H1 (cell line): ENCODE data around the gene SSR1. TPM values are rescaled to one million over a fixed set of nuclear protein-coding genes. Genes with fewer than 3 reads are reported as not detected.

Source experiments
- CTCF ChIA-PET: fragments of 300-600 bp; sonication (Branson Sonifier 250); formaldehyde crosslinking; loops from one replicate; lab custom pipeline; 2021; ENCODE audit not compliant: partially characterized antibody; lab: Charles Lee
- POLR2A ChIA-PET: fragments of 300-600 bp; sonication (Branson Sonifier 250); formaldehyde crosslinking; loops from one replicate; lab custom pipeline; 2021; ENCODE audit warnings: inconsistent platforms; ENCODE audit not compliant: partially characterized antibody; lab: Charles Lee
- DNase-seq, 2 experiments: peaks; one replicate each; pipeline versions ENCODE4 v3.0.0 to v3.0.0-alpha.2; 2010 to 2022; ENCODE audit warnings: low spot score in 2 of 2, low read depth in 1 of 2, mixed read lengths in 1 of 2
- FAIRE-seq: peaks from 2 replicates; lab custom pipeline; 2011; peaks lifted over from hg19 to GRCh38; lab: Jason Lieb, UNC
- H2AFZ ChIP-seq: 2 replicates; pipeline ENCODE4 v1.8.1; 2012; ENCODE audit warnings: low read length, inconsistent platforms
- H2AK5ac ChIP-seq: 2 replicates; pipeline ENCODE4 v1.6.1; 2013; ENCODE audit warnings: low read depth, low read length
- H2BK120ac ChIP-seq: replicated peaks from 2 replicates; pipeline ENCODE3; 2013; ENCODE audit warnings: low read depth, low read length, inconsistent platforms
- H2BK12ac ChIP-seq: 2 replicates; pipeline ENCODE4 v1.6.1; 2013; ENCODE audit warnings: low read depth, low read length
- H2BK15ac ChIP-seq: 2 replicates; pipeline ENCODE4 v1.6.1; 2013; ENCODE audit warnings: low read length
- H2BK20ac ChIP-seq: 2 replicates; pipeline ENCODE4 v1.6.1; 2013; ENCODE audit warnings: low read length
- H2BK5ac ChIP-seq: 2 replicates; pipeline ENCODE4 v1.6.1; 2013; ENCODE audit warnings: low read depth, low read length
- H3K14ac ChIP-seq: 2 replicates; pipeline ENCODE4 v1.6.1; 2013; ENCODE audit warnings: inconsistent platforms; ENCODE audit not compliant: insufficient read length
- H3K18ac ChIP-seq: 2 replicates; pipeline ENCODE4 v1.6.1; 2013; ENCODE audit warnings: low read length; ENCODE audit errors: extremely low read depth
- H3K23ac ChIP-seq: 2 replicates; pipeline ENCODE4 v1.6.1; 2013; ENCODE audit warnings: inconsistent platforms; ENCODE audit not compliant: insufficient read length
- H3K23me2 ChIP-seq: 2 replicates; pipeline ENCODE4 v1.6.1; 2013; ENCODE audit warnings: low read depth, low read length
- H3K27ac ChIP-seq: 2 replicates; pipeline ENCODE4 v1.6.1; 2011; ENCODE audit warnings: low read depth, low read length, inconsistent platforms
- H3K27me3 ChIP-seq, 4 experiments: replicated peaks in 1 of 4; 1 replicate in 1 of 4; 2 replicates in 3 of 4; pipeline versions ENCODE4 v1.6.1 to v1.8.1; 2011 to 2013; ENCODE audit warnings: low read length in 3 of 4, mild to moderate bottlenecking in 3 of 4, inconsistent platforms in 2 of 4, mixed read lengths in 2 of 4, moderate library complexity in 1 of 4; ENCODE audit not compliant: control insufficient read depth in 3 of 4, insufficient read depth in 3 of 4; ENCODE audit errors: extremely low read depth in 1 of 4
- H3K36me3 ChIP-seq, 4 experiments: 2 replicates each; pipeline versions ENCODE4 v1.6.1 to v1.8.1; 2011 to 2013; ENCODE audit warnings: mild to moderate bottlenecking in 4 of 4, low read length in 3 of 4, moderate library complexity in 2 of 4, control low read depth in 1 of 4, inconsistent platforms in 1 of 4; ENCODE audit not compliant: insufficient read depth in 4 of 4, control insufficient read depth in 2 of 4
- H3K4ac ChIP-seq: replicated peaks from 2 replicates; pipeline ENCODE3; 2013; ENCODE audit warnings: low read length, low read depth, mixed read lengths, inconsistent platforms; ENCODE audit not compliant: insufficient read length
- H3K4me1 ChIP-seq, 4 experiments: replicated peaks in 1 of 4; 1 replicate in 1 of 4; 2 replicates in 3 of 4; pipeline versions ENCODE4 v1.6.1 to v1.8.1; 2011 to 2013; ENCODE audit warnings: low read length in 3 of 4, inconsistent platforms in 2 of 4, mixed read lengths in 1 of 4; ENCODE audit not compliant: insufficient read depth in 4 of 4, control insufficient read depth in 3 of 4
- H3K4me2 ChIP-seq, 2 experiments: 2 replicates each; pipeline versions ENCODE4 v1.6.1 to v1.8.1; 2011 to 2013; ENCODE audit warnings: low read depth in 2 of 2, low read length in 2 of 2, control low read depth in 1 of 2, inconsistent platforms in 1 of 2, mild to moderate bottlenecking in 1 of 2; ENCODE audit not compliant: insufficient read depth in 1 of 2
- H3K4me3 ChIP-seq, 4 experiments: fragments of 200-600, 300-600 bp in 1 of 4; sonication (generic), shearing (Covaris generic), sonication (Bioruptor Twin) in 1 of 4; 2 replicates each; pipeline versions ENCODE4 v1.5.1 to v1.8.1; 2011 to 2016; ENCODE audit warnings: low read length in 4 of 4, low read depth in 3 of 4, control low read depth in 2 of 4, inconsistent platforms in 2 of 4, mild to moderate bottlenecking in 2 of 4, mixed read lengths in 1 of 4, moderate library complexity in 1 of 4; ENCODE audit not compliant: insufficient read depth in 2 of 4; ENCODE audit errors: extremely low read depth in 1 of 4
- H3K56ac ChIP-seq: replicated peaks from 2 replicates; pipeline ENCODE3; 2013; ENCODE audit warnings: low read depth, mild to moderate bottlenecking, mixed read lengths, low read length, inconsistent platforms; ENCODE audit not compliant: insufficient read length
- H3K79me1 ChIP-seq: 2 replicates; pipeline ENCODE4 v1.6.1; 2013; ENCODE audit warnings: low read depth, low read length, control low read depth
- H3K79me2 ChIP-seq, 2 experiments: 2 replicates each; pipeline versions ENCODE4 v1.6.1 to v1.8.1; 2012 to 2013; ENCODE audit warnings: low read length in 2 of 2, mild to moderate bottlenecking in 2 of 2, inconsistent platforms in 1 of 2; ENCODE audit not compliant: insufficient read depth in 2 of 2, control insufficient read depth in 1 of 2
- H3K9ac ChIP-seq, 4 experiments: replicated peaks in 1 of 4; 1 replicate in 1 of 4; 2 replicates in 3 of 4; pipeline versions ENCODE4 v1.6.1 to v1.8.1; 2011 to 2013; ENCODE audit warnings: low read depth in 3 of 4, low read length in 3 of 4, control low read depth in 2 of 4, mild to moderate bottlenecking in 2 of 4, moderate library complexity in 2 of 4, inconsistent platforms in 1 of 4; ENCODE audit errors: extremely low read depth in 1 of 4
- H3K9me3 ChIP-seq, 2 experiments: 2 replicates each; pipeline versions ENCODE4 v1.6.1 to v1.8.1; 2012 to 2013; ENCODE audit warnings: mild to moderate bottlenecking in 2 of 2, moderate library complexity in 2 of 2, control low read depth in 1 of 2, inconsistent platforms in 1 of 2, low read depth in 1 of 2, low read length in 1 of 2, mixed read lengths in 1 of 2; ENCODE audit not compliant: insufficient read depth in 2 of 2
- H4K20me1 ChIP-seq, 2 experiments: replicated peaks in 1 of 2; 2 replicates each; pipeline versions ENCODE3 to v1.8.1; 2011 to 2013; ENCODE audit warnings: inconsistent platforms in 2 of 2, low read length in 2 of 2, mild to moderate bottlenecking in 1 of 2; ENCODE audit not compliant: insufficient read depth in 2 of 2, control insufficient read depth in 1 of 2
- H4K5ac ChIP-seq: 2 replicates; pipeline ENCODE4 v1.6.1; 2013; ENCODE audit warnings: low read length, low read depth, mixed read lengths, inconsistent platforms; ENCODE audit not compliant: insufficient read length
- H4K8ac ChIP-seq: 2 replicates; pipeline ENCODE4 v1.8.0; 2013; ENCODE audit warnings: mild to moderate bottlenecking, moderate library complexity, low read length, inconsistent platforms; ENCODE audit not compliant: insufficient read depth; ENCODE audit errors: extremely low read depth
- H4K91ac ChIP-seq: replicated peaks from 2 replicates; pipeline ENCODE3; 2013; ENCODE audit warnings: low read length, mixed read lengths, inconsistent platforms; ENCODE audit not compliant: insufficient read length
- ASH2L ChIP-seq: fragments of 200-600, 300-600 bp; sonication (generic); IDR thresholded peaks from one replicate; pipeline ENCODE4 v1.7.1; 2017; ENCODE audit warnings: low read length
- BCL11A ChIP-seq, 2 experiments: IDR thresholded peaks; one replicate each; pipeline ENCODE4 v1.6.1; 2011; ENCODE audit warnings: low read depth in 2 of 2, low read length in 2 of 2, mild to moderate bottlenecking in 2 of 2
- CREB1 ChIP-seq: IDR thresholded peaks from 2 replicates; pipeline ENCODE4 v1.6.1; 2012; ENCODE audit warnings: inconsistent platforms
- GTF2F1 ChIP-seq: IDR thresholded peaks from 2 replicates; pipeline ENCODE4 v1.6.1; 2012; ENCODE audit warnings: low read depth, low read length, improper control_type of control experiment, borderline replicate concordance
- WGBS, 2 experiments: shearing (Covaris generic) in 1 of 2; methylation state at CpG; one replicate each; pipeline versions ENCODE4 v1.1.6 to v1.1.7; 2013 to 2015; ENCODE audit warnings: low lambda C conversion rate in 2 of 2, mixed read lengths in 2 of 2, inconsistent platforms in 1 of 2, low coverage in 1 of 2, missing lambda C conversion rate in 1 of 2; ENCODE audit not compliant: insufficient replicate concordance in 2 of 2, insufficient coverage in 1 of 2, insufficient read length in 1 of 2; ENCODE audit errors: extremely low coverage in 1 of 2, missing lambda C conversion rate in 1 of 2; 5-methylcytosine and 5-hydroxymethylcytosine counted together
- polyA plus RNA-seq, 7 experiments: library from polyadenylated mRNA; depleted of rRNA in 3 of 7; stranded (reverse) in 5 of 7; unstranded in 2 of 7; fragments of >200 nt in 5 of 7; fragments of 200-250 nt in 2 of 7; gene quantifications; 1 replicate in 5 of 7; 2 replicates in 1 of 7; 4 replicates in 1 of 7; pipeline versions ENCODE4 v1.2.1 to v1.2.3, GENCODE V29; 2011 to 2013; ENCODE audit warnings: missing spikeins in 2 of 7, mixed read lengths in 2 of 7
- total RNA-seq: library from RNA; stranded (reverse); fragmentation: NEBNext Ultra II Directional; extraction: Animal tissue kit (Norgen Biotek cat#: 25700); gene quantifications from 2 replicates; pipeline ENCODE4 v1.2.1, GENCODE V29; 2021

The SSR1 gene
- total and polyA plus RNA-seq, 2 of the 8 experiments (the other 6 are each of a cell fraction or from before 2014, with no cell fraction given), result 26.6 to 117 TPM

DNA sequence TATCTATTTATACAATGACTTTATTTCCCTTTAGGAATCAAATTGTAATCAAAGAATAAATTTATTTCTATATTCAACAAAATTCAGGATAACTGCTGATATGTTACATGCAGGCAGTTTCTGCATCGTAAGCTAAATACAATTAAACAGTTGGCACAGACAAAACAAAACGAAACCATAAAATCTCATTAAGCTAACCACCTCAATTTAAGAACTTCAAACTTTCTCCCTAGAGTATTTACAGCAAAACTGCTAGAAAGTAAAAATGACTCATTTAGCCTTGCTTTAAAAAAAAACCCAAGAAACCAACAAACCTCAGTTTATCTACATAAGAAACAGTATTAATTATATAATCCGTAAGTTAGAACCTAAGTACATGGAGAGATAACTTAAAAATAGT is 17.1 kb downstream of the SSR1 start:
- H3K36me3 ChIP-seq, result peaks cover 11 to 80% (median 38%) of the 10 kb centered on the region in 4 experiments; a peak in 7 of 8 replicates
- no peak overlapping the region for H4K91ac ChIP-seq
- no peak overlapping the region for H3K4me3 ChIP-seq
- H3K27me3 ChIP-seq, result no peaks in the 10 kb centered on the region
- no peak overlapping the region for H3K18ac ChIP-seq
- H2BK15ac ChIP-seq, result no peak overlapping the region
- no peak overlapping the region for H2BK12ac ChIP-seq
- no peak overlapping the region for H2AFZ ChIP-seq
- no peak for DNase-seq
- H3K56ac ChIP-seq, result no peak overlapping the region
- H3K9ac ChIP-seq, result no peak overlapping the region
- no peak for TF ChIP-seq GTF2F1
- no peak for TF ChIP-seq BCL11A (IDR thresholded peaks at IDR 0.05; ENCODE audit: low read depth in 2 of 2, low read length in 2 of 2)
- no peak for TF ChIP-seq ASH2L
- TF ChIP-seq CREB1, result no peak
- TF ChIP-seq, all 59 proteins: peak for 0
- H3K4ac ChIP-seq, result no peak overlapping the region
- H3K27ac ChIP-seq, result no peak overlapping the region
- ChIA-PET POLR2A (no interaction called here), CTCF (no interaction called here)
- no peaks in the 10 kb centered on the region for H3K23me2 ChIP-seq
- H4K8ac ChIP-seq, result no peak overlapping the region
- H3K9me3 ChIP-seq, result no peaks in the 10 kb centered on the region
- no peak overlapping the region for H2BK5ac ChIP-seq
- H3K79me2 ChIP-seq, result no peaks in the 10 kb centered on the region
- H2AK5ac ChIP-seq, result no peak overlapping the region
- no peaks in the 10 kb centered on the region for H4K20me1 ChIP-seq
- no peak overlapping the region for H3K4me2 ChIP-seq
- no peak for FAIRE-seq
- H2BK20ac ChIP-seq, result no peak overlapping the region
- H4K5ac ChIP-seq, result no peak overlapping the region
- H3K14ac ChIP-seq, result no peak overlapping the region
- H3K4me1 ChIP-seq, result no peaks in the 10 kb centered on the region
- H3K79me1 ChIP-seq, result no peaks in the 10 kb centered on the region; the same call in 1 of the 2 replicates
- no peak overlapping the region for H3K23ac ChIP-seq
- 91% methylated on average over 3 of the region's 3 CpGs; no CpG with 5 or more reads in 1 of the 2 experiments for WGBS, 2 experiments
- H2BK120ac ChIP-seq, result no peak overlapping the region
